Karpas-422 (cell line): ENCODE data around the gene OSTF1. TPM values are rescaled to one million over a fixed set of nuclear protein-coding genes. Genes with fewer than 3 reads are reported as not detected.

ENCODE experiments used
- DNase-seq: peaks from one replicate; pipeline ENCODE4 v3.0.0-alpha.2; 2015
- H2AFZ ChIP-seq: fragments of 200-600 bp; sonication (generic); 2 replicates; pipeline ENCODE4 v1.6.1; 2014; ENCODE audit warnings: antibody characterized with exemption, low read length, mixed read lengths
- H3K27ac ChIP-seq: fragments of 200-600 bp; sonication (generic); 2 replicates; pipeline ENCODE4 v1.5.1; 2014; ENCODE audit warnings: mild to moderate bottlenecking, low read length, moderate library complexity
- H3K27me3 ChIP-seq: fragments of 200-600 bp; sonication (generic); 2 replicates; pipeline ENCODE4 v1.6.1; 2014; ENCODE audit warnings: low read length, mixed read lengths
- H3K36me3 ChIP-seq: fragments of 200-600 bp; sonication (generic); 2 replicates; pipeline ENCODE4 v1.6.1; 2014; ENCODE audit warnings: low read length, mixed read lengths; ENCODE audit not compliant: insufficient read depth
- H3K4me1 ChIP-seq: fragments of 200-600 bp; sonication (generic); 2 replicates; pipeline ENCODE4 v1.6.1; 2014; ENCODE audit warnings: mild to moderate bottlenecking, low read length, mixed read lengths
- H3K4me2 ChIP-seq: fragments of 200-600 bp; sonication (generic); 2 replicates; pipeline ENCODE4 v1.6.1; 2014; ENCODE audit warnings: low read length, low read depth, mild to moderate bottlenecking; ENCODE audit not compliant: poor library complexity, severe bottlenecking
- H3K4me3 ChIP-seq: fragments of 200-600 bp; sonication (generic); 2 replicates; pipeline ENCODE4 v1.5.1; 2014; ENCODE audit warnings: mild to moderate bottlenecking, antibody characterized with exemption, low read length, mixed read lengths
- H3K79me2 ChIP-seq: fragments of 200-600 bp; sonication (generic); 2 replicates; pipeline ENCODE4 v1.6.1; 2014; ENCODE audit warnings: mild to moderate bottlenecking, low read length, mixed read lengths
- H3K9ac ChIP-seq: fragments of 200-600 bp; sonication (generic); 2 replicates; pipeline ENCODE4 v1.6.0; 2014; ENCODE audit warnings: low read length
- H3K9me2 ChIP-seq: fragments of 200-600 bp; sonication (generic), shearing (Covaris generic); replicated peaks from 2 replicates; pipeline ENCODE4 v1.6.0; 2014; ENCODE audit warnings: mild to moderate bottlenecking, low read length, moderate library complexity; ENCODE audit not compliant: insufficient read depth
- H3K9me3 ChIP-seq: fragments of 300-700, 200-600 bp; sonication (generic); 2 replicates; pipeline ENCODE4 v1.6.1; 2014; ENCODE audit warnings: low read length, mixed read lengths
- H4K20me1 ChIP-seq: fragments of 200-600 bp; sonication (generic); 2 replicates; pipeline ENCODE4 v1.6.1; 2014; ENCODE audit warnings: mild to moderate bottlenecking, antibody characterized with exemption, low read length, low read depth; ENCODE audit not compliant: insufficient read depth
- total RNA-seq: library from RNA; depleted of rRNA; stranded (reverse); fragments of >200 nt; shearing (Covaris generic); gene quantifications from 2 replicates; pipeline ENCODE4 v1.2.3, GENCODE V29; 2014; ENCODE audit warnings: low replicate concordance

The OSTF1 gene
- total RNA-seq, 1 experiment from 2014 or later: 56.1 TPM

GRCh38 chr9:75088646-75089372, 495 bp downstream of the OSTF1 start:
- H3K9me2 ChIP-seq: no peaks in the 10 kb centered on the region
- H4K20me1 ChIP-seq: no peaks in the 10 kb centered on the region
- no peaks in the 10 kb centered on the region for H3K36me3 ChIP-seq
- DNase-seq: peak; percentile 86
- no peaks in the 10 kb centered on the region for H3K27me3 ChIP-seq
- peaks cover 54% of the 10 kb centered on the region for H3K4me1 ChIP-seq
- peak overlapping the region; percentile 77; the same call in 1 of the 2 replicates for H2AFZ ChIP-seq
- H3K4me3 ChIP-seq: peak overlapping the region; percentile 86
- H3K27ac ChIP-seq: peak overlapping the region; percentile 76
- H3K4me2 ChIP-seq: peak overlapping the region; percentile 83
- H3K9me3 ChIP-seq: no peaks in the 10 kb centered on the region
- peak overlapping the region; percentile 83 for H3K9ac ChIP-seq
- H3K79me2 ChIP-seq: peaks cover 47% of the 10 kb centered on the region

GRCh38 chr9:75089373-75089766, 1.1 kb downstream of the OSTF1 start:
- Histone ChIP-seq H3K79me2 (peaks cover 53% of the 10 kb centered on the region), H3K9me3 (no peaks in the 10 kb centered on the region), H3K9ac (peak overlapping the region; percentile 83), H2AFZ (0 out of 2 replicates have a peak overlapping the region, but pooled peaks have one; percentile 4), H3K4me2 (peak overlapping the region; percentile 83), H3K36me3 (no peaks in the 10 kb centered on the region), H3K9me2 (no peaks in the 10 kb centered on the region), H3K4me1 (peaks cover 58% of the 10 kb centered on the region), H3K27me3 (no peaks in the 10 kb centered on the region), H4K20me1 (no peaks in the 10 kb centered on the region), H3K4me3 (peak overlapping the region; percentile 86), H3K27ac (peak overlapping the region; percentile 76)
- peak; percentile 56 for DNase-seq

- no peak overlapping the region for H3K27ac ChIP-seq
- no peaks in the 10 kb centered on the region for H3K9me2 ChIP-seq
- peak overlapping the region; percentile 83 for H3K4me2 ChIP-seq
- no peaks in the 10 kb centered on the region for H3K36me3 ChIP-seq
- no peak overlapping the region for H3K9ac ChIP-seq
- peak overlapping the region; percentile 86 for H3K4me3 ChIP-seq
- no peaks in the 10 kb centered on the region for H3K9me3 ChIP-seq
- H3K79me2 ChIP-seq: peaks cover 65% of the 10 kb centered on the region
- peaks cover 54% of the 10 kb centered on the region for H3K4me1 ChIP-seq
- no peaks in the 10 kb centered on the region for H3K27me3 ChIP-seq
- H2AFZ ChIP-seq: no peak overlapping the region
- no peak for DNase-seq
- no peaks in the 10 kb centered on the region for H4K20me1 ChIP-seq
These were observed 2.3 kb downstream of the OSTF1 start for GRCh38 chr9:75090579-75090978.

- peaks cover 85% of the 10 kb centered on the region for H3K79me2 ChIP-seq
These were observed 4.5 kb downstream of the OSTF1 start for GRCh38 chr9:75092766-75093165.

GRCh38 chr9:75096796-75097195, 8.5 kb downstream of the OSTF1 start:
- Histone ChIP-seq H4K20me1 (no peaks in the 10 kb centered on the region), H3K4me1 (peaks cover 15% of the 10 kb centered on the region), H3K4me3 (no peak overlapping the region), H3K27ac (no peak overlapping the region), H2AFZ (no peak overlapping the region), H3K9ac (no peak overlapping the region), H3K9me2 (no peaks in the 10 kb centered on the region), H3K27me3 (no peaks in the 10 kb centered on the region), H3K4me2 (no peak overlapping the region), H3K36me3 (no peaks in the 10 kb centered on the region), H3K9me3 (no peaks in the 10 kb centered on the region), H3K79me2 (peaks cover 94% of the 10 kb centered on the region)
- no peak for DNase-seq

More at GRCh38 chr9:75092766-75093165, 4.5 kb downstream of the OSTF1 start:
- no peaks in the 10 kb centered on the region for H3K9me3 ChIP-seq
- no peaks in the 10 kb centered on the region for H3K36me3 ChIP-seq
- no peak overlapping the region for H3K9ac ChIP-seq
- no peak overlapping the region for H3K4me3 ChIP-seq
- H3K4me1 ChIP-seq: peaks cover 35% of the 10 kb centered on the region
- no peaks in the 10 kb centered on the region for H3K9me2 ChIP-seq
- H2AFZ ChIP-seq: no peak overlapping the region
- no peak overlapping the region for H3K4me2 ChIP-seq
- no peak for DNase-seq
- H3K27ac ChIP-seq: no peak overlapping the region
- H3K27me3 ChIP-seq: no peaks in the 10 kb centered on the region
- no peaks in the 10 kb centered on the region for H4K20me1 ChIP-seq

GRCh38 chr9:75101004-75101588, 12.8 kb downstream of the OSTF1 start:
- no peak for DNase-seq
- Histone ChIP-seq H3K4me3 (no peak overlapping the region), H3K79me2 (peaks cover 96% of the 10 kb centered on the region), H3K9me2 (no peaks in the 10 kb centered on the region), H3K27me3 (no peaks in the 10 kb centered on the region), H3K27ac (no peak overlapping the region), H3K36me3 (no peaks in the 10 kb centered on the region), H3K9me3 (no peaks in the 10 kb centered on the region), H2AFZ (no peak overlapping the region), H4K20me1 (no peaks in the 10 kb centered on the region), H3K4me1 (no peaks in the 10 kb centered on the region), H3K9ac (no peak overlapping the region), H3K4me2 (no peak overlapping the region)

- Histone ChIP-seq H3K4me3 (no peak overlapping the region), H4K20me1 (no peaks in the 10 kb centered on the region), H3K9me3 (no peaks in the 10 kb centered on the region), H3K9me2 (no peaks in the 10 kb centered on the region), H3K36me3 (no peaks in the 10 kb centered on the region), H3K4me2 (no peak overlapping the region), H2AFZ (no peak overlapping the region), H3K79me2 (peaks cover 92% of the 10 kb centered on the region), H3K9ac (no peak overlapping the region), H3K27ac (no peak overlapping the region), H3K4me1 (no peaks in the 10 kb centered on the region), H3K27me3 (no peaks in the 10 kb centered on the region)
- no peak for DNase-seq
These were observed 14.0 kb downstream of the OSTF1 start for GRCh38 chr9:75102177-75102790.

GRCh38 chr9:75104607-75105006, 16.3 kb downstream of the OSTF1 start:
- no peaks in the 10 kb centered on the region for H3K27me3 ChIP-seq
- no peaks in the 10 kb centered on the region for H3K9me2 ChIP-seq
- no peaks in the 10 kb centered on the region for H4K20me1 ChIP-seq
- no peak overlapping the region for H3K9ac ChIP-seq
- H3K9me3 ChIP-seq: no peaks in the 10 kb centered on the region
- peaks cover 90% of the 10 kb centered on the region for H3K79me2 ChIP-seq
- no peak overlapping the region for H2AFZ ChIP-seq
- no peaks in the 10 kb centered on the region for H3K4me1 ChIP-seq
- H3K36me3 ChIP-seq: no peaks in the 10 kb centered on the region
- DNase-seq: no peak
- no peak overlapping the region for H3K4me3 ChIP-seq
- no peak overlapping the region for H3K4me2 ChIP-seq
- no peak overlapping the region for H3K27ac ChIP-seq
